ENCODE results near the gene GUCY1A2.
A peak's percentile ranks its signal among the peaks of the same experiment; 100 is the strongest.

Gene GUCY1A2

GRCh38 chr11:106998116-106998915, 20.0 kb downstream of the GUCY1A2 start:
- peak overlapping the region; percentile 92 for H3K27ac ChIP-seq
- no peak for TF ChIP-seq ZFX (IDR thresholded peaks at IDR 0.05; ENCODE audit: borderline replicate concordance)
- no peak for TF ChIP-seq CTCF (IDR thresholded peaks at IDR 0.05)

- H3K27ac ChIP-seq, result peak overlapping the region; percentile 92
- no peak for TF ChIP-seq ZFX (IDR thresholded peaks at IDR 0.05; ENCODE audit: borderline replicate concordance)
- no peak for TF ChIP-seq CTCF (IDR thresholded peaks at IDR 0.05)
Observed at GRCh38 chr11:106997227-106997626, 21.0 kb downstream of the GUCY1A2 start.

GRCh38 chr11:106996691-106997090, 21.6 kb downstream of the GUCY1A2 start:
- H3K27ac ChIP-seq, result 0 out of 2 replicates have a peak overlapping the region, but pooled peaks have one; percentile 32
- TF ChIP-seq CTCF (IDR thresholded peaks at IDR 0.05) (no peak), ZFX (IDR thresholded peaks at IDR 0.05; ENCODE audit: borderline replicate concordance) (no peak)

GRCh38 chr11:106990331-106990730, 27.9 kb downstream of the GUCY1A2 start:
- TF ChIP-seq CTCF (IDR thresholded peaks at IDR 0.05) (no peak), ZFX (IDR thresholded peaks at IDR 0.05; ENCODE audit: borderline replicate concordance) (no peak)
- peak overlapping the region; percentile 50 for H3K27ac ChIP-seq

- TF ChIP-seq ZFX (IDR thresholded peaks at IDR 0.05; ENCODE audit: borderline replicate concordance), result no peak
- H3K27ac ChIP-seq, result peak overlapping the region; percentile 50
Observed at GRCh38 chr11:106989078-106989455, 29.2 kb downstream of the GUCY1A2 start.

- peak overlapping the region; percentile 50 for H3K27ac ChIP-seq
Observed at GRCh38 chr11:106988151-106989077, 29.9 kb downstream of the GUCY1A2 start.

More at GRCh38 chr11:106988151-106989077, 29.9 kb downstream of the GUCY1A2 start:
- TF ChIP-seq ZFX (IDR thresholded peaks at IDR 0.05; ENCODE audit: borderline replicate concordance) (no peak), CTCF (IDR thresholded peaks at IDR 0.05) (no peak)

Data from 22Rv1 (cell line).